Measurements from ENCODE around the gene LARP1B. TPM values are rescaled to one million over a fixed set of nuclear protein-coding genes. Genes with fewer than 3 reads are reported as not detected.
A peak's percentile ranks its signal among the peaks of the same experiment; 100 is the strongest.
"Not testable (repeated sequence)": the region's sequence is repeated elsewhere in the genome, so short reads cannot be mapped to it uniquely, and the experiment has no call there.

The LARP1B gene
- total RNA-seq, 1 donor from 2014 or later, result 28.0 TPM

DNA sequence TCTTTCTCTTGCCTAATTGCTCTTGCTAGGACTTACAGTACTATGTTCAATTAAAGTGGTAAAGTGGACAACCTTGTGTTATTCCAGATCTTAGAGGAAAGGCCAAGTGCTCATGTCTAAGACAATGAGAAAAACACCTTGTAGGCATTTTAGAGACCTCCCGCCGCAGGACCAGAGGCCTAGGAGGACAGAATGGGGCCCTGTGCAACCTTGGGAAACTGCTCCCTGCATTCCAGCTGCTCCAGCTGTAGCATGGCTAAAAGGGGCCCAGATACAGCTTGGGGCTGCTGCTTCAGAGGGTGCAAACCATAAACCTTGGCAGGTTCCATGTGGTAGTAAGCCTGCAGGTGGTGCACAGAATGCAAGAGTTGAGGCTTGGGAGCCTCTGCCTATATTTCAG is 125.5 kb downstream of the LARP1B start:
- no peak for ATAC-seq
- DNase-seq (ENCODE audit: low spot score), result no peak
- intact Hi-C loops (cut with DNase I), result no loop called here

GRCh38 chr4:128191115-128191781 is 130.1 kb downstream of the LARP1B start:
- intact Hi-C loops (cut with DNase I), result no loop called here
- DNase-seq (ENCODE audit: low spot score), result peak; percentile 73
- ATAC-seq, result peak; percentile 87

- no peak for DNase-seq (ENCODE audit: low spot score)
- no peak for ATAC-seq
- intact Hi-C loops (cut with DNase I), result no loop called here
These were observed 159.4 kb downstream of the LARP1B start for GRCh38 chr4:128220286-128221235.

DNA sequence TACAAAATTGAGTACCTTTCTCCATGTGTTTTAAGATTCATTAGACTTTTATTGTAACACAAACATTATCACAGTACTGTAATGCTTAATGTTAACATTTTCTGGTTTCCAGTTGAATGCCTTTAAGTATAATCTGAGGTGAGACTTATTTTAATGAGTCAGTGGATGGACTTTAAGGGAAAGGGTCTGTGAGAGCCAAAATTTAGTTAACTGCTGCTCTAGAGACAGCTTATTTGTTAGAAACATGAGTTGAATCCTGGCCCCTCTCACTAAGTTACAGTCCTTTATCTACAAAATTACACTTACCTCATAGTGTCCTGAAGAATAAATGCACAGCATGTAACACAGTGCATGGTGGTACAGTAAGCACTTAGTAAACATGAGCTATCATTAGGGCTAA is 160.5 kb downstream of the LARP1B start:
- intact Hi-C loops (cut with DNase I), result no loop called here
- ATAC-seq (no peak), DNase-seq (ENCODE audit: low spot score) (no peak)

- intact Hi-C loops (cut with DNase I), result no loop called here
- DNase-seq (ENCODE audit: low spot score), result no peak
- ATAC-seq, result no peak
These were observed 164.0 kb downstream of the LARP1B start for GRCh38 chr4:128225148-128225547.

GRCh38 chr4:128227991-128228571 is 167.0 kb downstream of the LARP1B start:
- DNase-seq (ENCODE audit: low spot score), result no peak
- ATAC-seq, result no peak
- intact Hi-C loops (cut with DNase I), result no loop called here

GRCh38 chr4:128228845-128229795 is 168.0 kb downstream of the LARP1B start:
- no peak for DNase-seq (ENCODE audit: low spot score)
- intact Hi-C loops (cut with DNase I), result no loop called here
- ATAC-seq, result no peak

DNA sequence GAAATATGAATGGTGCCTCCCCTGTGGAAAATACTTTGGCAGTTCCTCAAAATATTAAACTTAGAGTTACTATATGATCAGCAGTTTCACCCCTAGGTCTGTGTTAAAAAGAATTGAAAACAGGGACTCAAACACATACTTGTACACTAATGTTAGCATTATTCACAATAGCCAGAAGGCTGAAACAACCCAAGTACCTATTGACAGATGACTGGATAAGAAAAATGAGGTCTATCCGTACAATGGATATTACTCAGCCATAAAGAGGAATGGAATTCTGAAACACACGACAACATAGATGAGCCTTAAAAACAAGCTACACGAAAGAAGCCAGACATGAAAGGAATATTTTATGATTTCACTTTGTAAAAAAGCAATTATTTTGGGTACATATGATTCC is 171.6 kb downstream of the LARP1B start:
- DNase-seq (ENCODE audit: low spot score), result no peak
- ATAC-seq, result no peak
- intact Hi-C loops (cut with DNase I), result no loop called here

GRCh38 chr4:128234836-128235235 is 173.7 kb downstream of the LARP1B start:
- intact Hi-C loops (cut with DNase I), result no loop called here
- DNase-seq (ENCODE audit: low spot score) (no peak), ATAC-seq (no peak)

DNA sequence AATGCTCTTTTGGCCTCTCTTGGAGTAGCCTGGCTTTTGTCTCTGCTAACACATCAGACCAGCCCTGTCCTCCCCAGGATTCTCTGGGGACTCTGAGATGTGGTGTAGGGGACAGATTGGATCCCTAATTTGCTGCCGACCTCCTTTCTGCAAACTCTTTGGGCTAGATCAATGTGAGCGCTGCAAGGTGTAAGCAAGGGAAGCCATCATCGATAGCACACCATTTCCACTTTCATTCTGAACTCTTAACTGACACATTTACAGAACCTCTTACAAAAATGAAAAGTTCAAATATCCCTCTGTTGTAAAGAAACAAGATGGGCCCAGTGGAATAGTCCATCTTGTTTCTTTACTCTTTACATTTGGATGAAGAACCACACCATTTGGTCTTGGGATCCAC is 179.9 kb downstream of the LARP1B start:
- intact Hi-C loops (cut with DNase I), result no loop called here
- ATAC-seq (no peak), DNase-seq (ENCODE audit: low spot score) (no peak)

DNA sequence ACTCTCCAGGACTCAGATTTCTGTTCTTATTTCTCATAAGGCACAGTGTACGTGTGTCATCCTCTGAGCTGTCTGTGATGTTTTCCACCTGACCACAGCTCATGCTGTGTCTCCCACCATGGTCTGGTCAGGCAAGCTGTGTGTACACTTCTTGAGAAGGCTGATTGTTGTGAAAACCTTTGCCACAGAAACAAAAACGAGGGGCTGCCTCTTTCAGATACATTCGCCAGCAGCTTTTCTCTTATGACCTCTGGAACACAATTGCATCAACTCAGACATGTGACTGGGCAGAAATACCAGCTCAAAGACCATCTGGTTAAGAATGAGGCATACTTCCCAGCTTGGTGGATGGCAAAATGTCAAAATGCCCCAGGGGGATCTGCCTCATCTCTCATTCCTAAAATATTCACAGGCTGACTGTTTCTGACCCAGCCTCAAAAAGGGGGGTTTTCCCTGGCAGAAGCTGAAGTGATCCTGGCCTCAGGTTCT is 180.4 kb downstream of the LARP1B start:
- intact Hi-C loops (cut with DNase I), result no loop called here
- DNase-seq (ENCODE audit: low spot score) (no peak), ATAC-seq (peak; percentile 83)

DNA sequence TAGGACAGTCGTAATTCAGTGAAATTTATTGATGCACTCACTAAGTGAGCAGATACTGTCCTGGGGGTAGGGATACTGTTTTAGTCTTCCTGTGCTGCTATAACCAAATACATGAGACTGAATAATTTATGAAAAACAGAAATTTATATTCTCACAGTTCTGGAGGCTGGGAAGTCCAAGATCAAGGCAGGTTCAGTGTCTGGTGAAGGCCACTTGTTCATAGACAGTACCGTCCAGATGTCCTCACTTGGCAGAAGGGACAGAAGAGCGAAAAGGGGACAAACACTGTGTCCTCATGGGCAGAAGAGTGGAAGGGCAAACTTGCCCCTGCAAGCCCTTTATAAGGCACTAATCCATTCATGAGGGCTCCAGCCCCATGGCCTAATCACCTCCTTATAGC is 180.9 kb downstream of the LARP1B start:
- intact Hi-C loops (cut with DNase I), result no loop called here
- ATAC-seq, result peak; percentile 38
- DNase-seq (ENCODE audit: low spot score), result no peak

- intact Hi-C loops (cut with DNase I), result no loop called here
- ATAC-seq, result no peak
- no peak for DNase-seq (ENCODE audit: low spot score)
These were observed 181.5 kb downstream of the LARP1B start for GRCh38 chr4:128242601-128243000.

DNA sequence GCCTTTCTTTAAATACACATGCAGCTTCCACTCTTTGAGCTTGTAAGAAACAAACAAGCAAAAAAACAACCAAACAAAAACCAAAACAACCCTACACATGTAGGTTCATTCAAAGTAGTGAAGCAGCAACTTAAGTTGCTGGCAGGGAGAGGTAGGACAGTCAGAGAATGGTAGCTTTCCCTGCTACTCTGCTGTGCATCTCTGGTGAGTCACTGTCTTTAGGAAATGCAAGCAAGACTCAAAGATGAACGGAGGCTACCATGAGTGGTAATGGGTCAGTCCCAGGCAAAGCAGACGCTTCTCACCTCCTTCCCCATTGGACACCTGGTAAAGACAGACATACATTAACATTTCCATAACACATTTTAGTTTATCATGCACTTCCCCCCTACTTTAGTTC is 183.3 kb downstream of the LARP1B start:
- ATAC-seq (no peak), DNase-seq (ENCODE audit: low spot score) (no peak)
- intact Hi-C loops (cut with DNase I), result no loop called here

- intact Hi-C loops (cut with DNase I); DNase-seq (ENCODE audit: low spot score); ATAC-seq: not testable (repeated sequence)
These were observed 184.3 kb downstream of the LARP1B start for GRCh38 chr4:128245391-128245790.

DNA sequence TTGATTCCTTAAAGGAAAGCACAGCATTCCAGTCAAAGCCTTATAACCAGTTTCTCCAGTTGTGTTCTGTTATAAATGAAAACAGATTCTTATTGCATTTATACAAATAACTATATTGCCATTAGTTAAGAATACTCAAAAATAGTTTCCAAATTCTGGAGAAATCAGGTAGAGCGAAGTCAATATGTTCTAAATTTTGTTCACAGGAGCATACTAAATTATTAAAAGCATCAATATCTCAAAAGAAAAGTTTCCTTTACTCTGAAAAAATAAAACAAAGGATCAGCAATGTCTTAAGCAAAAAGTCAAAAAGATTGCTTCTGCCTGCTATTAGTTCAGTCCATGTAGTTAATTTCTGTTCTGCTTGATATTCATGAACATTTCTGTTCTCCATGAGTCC is 186.8 kb downstream of the LARP1B start:
- no peak for DNase-seq (ENCODE audit: low spot score)
- intact Hi-C loops (cut with DNase I), result no loop called here
- no peak for ATAC-seq

- intact Hi-C loops (cut with DNase I), result no loop called here
- ATAC-seq (no peak), DNase-seq (ENCODE audit: low spot score) (no peak)
These were observed 188.9 kb downstream of the LARP1B start for GRCh38 chr4:128249787-128250668.

GRCh38 chr4:128255906-128256305 is 194.8 kb downstream of the LARP1B start:
- intact Hi-C loops (cut with DNase I), result no loop called here
- DNase-seq (ENCODE audit: low spot score), result no peak
- no peak for ATAC-seq
